ENCODE results near the gene NXF2B.
"Not testable (repeated sequence)": the region's sequence is repeated elsewhere in the genome, so short reads cannot be mapped to it uniquely, and the experiment has no call there.

DNA sequence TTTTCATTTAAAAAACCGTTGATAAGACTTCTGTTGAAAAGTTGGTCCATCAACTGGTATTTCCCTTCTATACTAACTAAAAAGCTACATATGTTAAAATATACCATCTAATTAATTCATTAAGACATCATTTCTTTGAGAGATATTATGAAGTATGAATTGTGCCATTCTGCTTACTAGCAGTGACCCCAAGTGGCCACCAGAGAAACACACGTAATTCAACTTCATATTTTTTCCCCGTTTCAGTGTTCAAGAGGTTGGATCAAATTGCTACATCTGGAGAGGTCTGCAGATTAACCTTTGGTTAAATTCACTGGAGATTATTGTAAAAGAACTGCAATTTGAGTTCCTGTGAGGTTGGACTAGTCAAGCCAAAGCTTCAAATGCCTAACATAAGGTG is 30.4 kb upstream of the NXF2B start:
- TF ChIP-seq, protein P1, sequence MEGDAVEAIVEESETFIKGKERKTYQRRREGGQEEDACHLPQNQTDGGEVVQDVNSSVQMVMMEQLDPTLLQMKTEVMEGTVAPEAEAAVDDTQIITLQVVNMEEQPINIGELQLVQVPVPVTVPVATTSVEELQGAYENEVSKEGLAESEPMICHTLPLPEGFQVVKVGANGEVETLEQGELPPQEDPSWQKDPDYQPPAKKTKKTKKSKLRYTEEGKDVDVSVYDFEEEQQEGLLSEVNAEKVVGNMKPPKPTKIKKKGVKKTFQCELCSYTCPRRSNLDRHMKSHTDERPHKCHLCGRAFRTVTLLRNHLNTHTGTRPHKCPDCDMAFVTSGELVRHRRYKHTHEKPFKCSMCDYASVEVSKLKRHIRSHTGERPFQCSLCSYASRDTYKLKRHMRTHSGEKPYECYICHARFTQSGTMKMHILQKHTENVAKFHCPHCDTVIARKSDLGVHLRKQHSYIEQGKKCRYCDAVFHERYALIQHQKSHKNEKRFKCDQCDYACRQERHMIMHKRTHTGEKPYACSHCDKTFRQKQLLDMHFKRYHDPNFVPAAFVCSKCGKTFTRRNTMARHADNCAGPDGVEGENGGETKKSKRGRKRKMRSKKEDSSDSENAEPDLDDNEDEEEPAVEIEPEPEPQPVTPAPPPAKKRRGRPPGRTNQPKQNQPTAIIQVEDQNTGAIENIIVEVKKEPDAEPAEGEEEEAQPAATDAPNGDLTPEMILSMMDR (IDR thresholded peaks at IDR 0.05): not testable (repeated sequence)
- TF ChIP-seq ZFX (IDR thresholded peaks at IDR 0.05; ENCODE audit: borderline replicate concordance): not testable (repeated sequence)
